Measurements from ENCODE around the gene NOVA2. TPM values are rescaled to one million over a fixed set of nuclear protein-coding genes. Genes with fewer than 3 reads are reported as not detected.

Gene NOVA2
- total RNA-seq, 1 donor from 2014 or later: not detected

DNA sequence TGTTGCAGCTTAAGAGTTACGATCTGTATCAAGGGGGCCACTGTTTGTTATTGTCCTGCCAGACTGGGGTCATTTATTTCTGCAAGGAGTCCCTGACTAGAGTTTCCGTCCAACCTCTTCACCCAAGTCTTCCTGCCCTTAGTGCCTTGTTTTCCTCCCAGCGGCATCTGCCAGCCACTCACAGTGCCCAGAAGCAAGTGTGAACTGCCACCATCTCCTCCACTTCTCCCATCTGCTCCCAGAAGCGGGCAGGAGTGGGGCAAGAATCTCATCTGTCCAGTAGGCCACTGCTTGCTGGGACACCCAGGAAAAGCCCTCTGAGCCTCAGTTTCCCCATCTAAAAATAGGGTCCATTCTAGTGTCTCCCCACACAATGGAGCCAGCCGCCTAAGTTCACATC is 4.0 kb downstream of the NOVA2 start:
- peaks cover 46% of the 10 kb centered on the region for H3K27me3 Mint-ChIP-seq (ENCODE audit: low read depth)
- no peaks in the 10 kb centered on the region for H3K9me3 Mint-ChIP-seq
- H3K4me1 Mint-ChIP-seq (ENCODE audit: low read depth): peaks cover 14% of the 10 kb centered on the region
- no peak for DNase-seq (ENCODE audit: low spot score)
- no peaks in the 10 kb centered on the region for H3K36me3 Mint-ChIP-seq (ENCODE audit: low read depth)
- H3K4me3 Mint-ChIP-seq (ENCODE audit: low read depth): no peak overlapping the region
- no peak overlapping the region for H3K27ac Mint-ChIP-seq
- intact Hi-C loops (cut with micrococcal nuclease): loop anchor here (2.0 kb wide), 1 partner anchor 17 kb away; no protein-coding TSS in a partner anchor

GRCh38 chr19:45968626-45969025 is 5.0 kb downstream of the NOVA2 start:
- Mint-ChIP-seq H3K4me1 (ENCODE audit: low read depth) (peaks cover 14% of the 10 kb centered on the region), H3K4me3 (ENCODE audit: low read depth) (no peak overlapping the region), H3K36me3 (ENCODE audit: low read depth) (no peaks in the 10 kb centered on the region), H3K9me3 (no peaks in the 10 kb centered on the region), H3K27me3 (ENCODE audit: low read depth) (peaks cover 43% of the 10 kb centered on the region), H3K27ac (no peak overlapping the region)
- no peak for DNase-seq (ENCODE audit: low spot score)
- intact Hi-C loops (cut with micrococcal nuclease): no loop called here

GRCh38 chr19:45967246-45967645 is 6.4 kb downstream of the NOVA2 start:
- intact Hi-C loops (cut with micrococcal nuclease): no loop called here
- peaks cover 39% of the 10 kb centered on the region for H3K27me3 Mint-ChIP-seq (ENCODE audit: low read depth)
- H3K36me3 Mint-ChIP-seq (ENCODE audit: low read depth): no peaks in the 10 kb centered on the region
- H3K4me3 Mint-ChIP-seq (ENCODE audit: low read depth): no peak overlapping the region
- peaks cover 9% of the 10 kb centered on the region for H3K4me1 Mint-ChIP-seq (ENCODE audit: low read depth)
- no peak for DNase-seq (ENCODE audit: low spot score)
- H3K9me3 Mint-ChIP-seq: no peaks in the 10 kb centered on the region
- no peak overlapping the region for H3K27ac Mint-ChIP-seq

- Mint-ChIP-seq H3K27ac (no peak overlapping the region), H3K36me3 (ENCODE audit: low read depth) (no peaks in the 10 kb centered on the region), H3K4me1 (ENCODE audit: low read depth) (no peaks in the 10 kb centered on the region), H3K27me3 (ENCODE audit: low read depth) (peaks cover 37% of the 10 kb centered on the region), H3K9me3 (no peaks in the 10 kb centered on the region), H3K4me3 (ENCODE audit: low read depth) (no peak overlapping the region)
- intact Hi-C loops (cut with micrococcal nuclease): no loop called here
- DNase-seq (ENCODE audit: low spot score): no peak
These were observed 11.6 kb downstream of the NOVA2 start for GRCh38 chr19:45962021-45962420.

DNA sequence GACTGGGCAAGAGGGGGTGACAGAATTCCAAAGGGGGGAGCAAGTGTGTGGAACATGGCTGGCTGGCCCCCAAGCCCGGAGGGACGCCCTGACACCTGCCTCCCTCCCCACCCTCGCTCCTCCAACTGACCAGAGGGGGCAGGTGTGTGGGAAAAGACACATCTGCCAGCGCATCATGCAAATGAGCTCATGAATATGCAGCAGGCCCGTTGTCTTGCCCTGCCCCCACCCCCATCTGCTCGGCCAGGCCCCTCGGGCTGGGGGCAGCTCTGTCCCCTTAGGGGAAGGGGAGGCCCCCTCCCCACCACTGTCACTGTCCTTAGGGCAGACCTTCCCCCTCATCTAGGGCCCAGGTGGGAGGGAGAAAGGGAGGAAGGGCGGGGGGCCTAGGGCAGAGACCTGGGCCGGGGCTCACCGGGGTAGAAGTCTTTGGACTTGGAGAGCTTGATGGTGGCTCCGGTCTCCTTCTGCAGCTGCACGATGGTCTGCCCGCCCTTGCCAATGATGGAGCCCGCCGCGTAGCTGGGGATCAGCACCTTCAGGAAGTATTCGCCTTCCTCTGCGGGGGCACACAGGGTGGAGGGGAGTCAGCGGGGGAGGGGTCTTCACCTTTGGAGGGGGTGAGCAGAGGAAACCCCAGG is 12.9 kb downstream of the NOVA2 start:
- no peak overlapping the region for H3K4me3 Mint-ChIP-seq (ENCODE audit: low read depth)
- no peaks in the 10 kb centered on the region for H3K9me3 Mint-ChIP-seq
- no peaks in the 10 kb centered on the region for H3K36me3 Mint-ChIP-seq (ENCODE audit: low read depth)
- H3K4me1 Mint-ChIP-seq (ENCODE audit: low read depth): no peaks in the 10 kb centered on the region
- DNase-seq (ENCODE audit: low spot score): no peak
- H3K27me3 Mint-ChIP-seq (ENCODE audit: low read depth): peaks cover 32% of the 10 kb centered on the region
- no peak overlapping the region for H3K27ac Mint-ChIP-seq
- intact Hi-C loops (cut with micrococcal nuclease): no loop called here

GRCh38 chr19:45959517-45960025 is 14.1 kb downstream of the NOVA2 start:
- Mint-ChIP-seq H3K4me1 (ENCODE audit: low read depth) (peaks cover 5% of the 10 kb centered on the region), H3K9me3 (no peaks in the 10 kb centered on the region), H3K36me3 (ENCODE audit: low read depth) (no peaks in the 10 kb centered on the region), H3K27me3 (ENCODE audit: low read depth) (peaks cover 38% of the 10 kb centered on the region), H3K27ac (no peak overlapping the region), H3K4me3 (ENCODE audit: low read depth) (no peak overlapping the region)
- intact Hi-C loops (cut with micrococcal nuclease): no loop called here
- no peak for DNase-seq (ENCODE audit: low spot score)

- Mint-ChIP-seq H3K4me3 (ENCODE audit: low read depth) (no peak overlapping the region), H3K36me3 (ENCODE audit: low read depth) (no peaks in the 10 kb centered on the region), H3K27ac (no peak overlapping the region), H3K4me1 (ENCODE audit: low read depth) (peaks cover 5% of the 10 kb centered on the region), H3K9me3 (no peaks in the 10 kb centered on the region), H3K27me3 (ENCODE audit: low read depth) (peaks cover 36% of the 10 kb centered on the region)
- intact Hi-C loops (cut with micrococcal nuclease): no loop called here
- DNase-seq (ENCODE audit: low spot score): no peak
These were observed 14.7 kb downstream of the NOVA2 start for GRCh38 chr19:45958769-45959516.

DNA sequence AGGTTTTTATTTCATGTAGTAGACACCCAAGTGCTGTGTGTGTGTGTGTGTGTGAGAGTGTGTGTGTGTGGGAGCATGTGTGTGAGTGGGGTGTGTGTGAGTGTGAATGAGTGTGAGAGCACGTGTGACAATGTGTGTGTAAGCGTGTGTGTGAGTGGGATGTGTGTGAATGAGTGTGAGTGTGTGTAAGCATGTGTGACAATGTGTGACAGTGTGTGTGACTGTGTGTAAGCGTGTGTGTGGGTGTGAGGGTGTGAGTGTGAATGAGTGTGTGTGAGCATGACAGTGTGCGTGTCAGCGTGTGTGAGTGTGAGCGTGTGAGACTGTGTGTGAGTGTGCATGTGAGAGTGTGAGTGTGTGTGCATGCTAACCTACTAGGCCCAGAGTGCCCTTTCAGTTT is 15.3 kb downstream of the NOVA2 start:
- no peaks in the 10 kb centered on the region for H3K36me3 Mint-ChIP-seq (ENCODE audit: low read depth)
- intact Hi-C loops (cut with micrococcal nuclease): no loop called here
- no peak overlapping the region for H3K27ac Mint-ChIP-seq
- H3K4me1 Mint-ChIP-seq (ENCODE audit: low read depth): peaks cover 8% of the 10 kb centered on the region
- H3K9me3 Mint-ChIP-seq: no peaks in the 10 kb centered on the region
- no peak for DNase-seq (ENCODE audit: low spot score)
- no peak overlapping the region for H3K4me3 Mint-ChIP-seq (ENCODE audit: low read depth)
- peaks cover 36% of the 10 kb centered on the region for H3K27me3 Mint-ChIP-seq (ENCODE audit: low read depth)

GRCh38 chr19:45955905-45956608 is 17.6 kb downstream of the NOVA2 start:
- intact Hi-C loops (cut with micrococcal nuclease): no loop called here
- Mint-ChIP-seq H3K9me3 (no peaks in the 10 kb centered on the region), H3K27ac (no peak overlapping the region), H3K27me3 (ENCODE audit: low read depth) (peaks cover 27% of the 10 kb centered on the region), H3K4me1 (ENCODE audit: low read depth) (peaks cover 14% of the 10 kb centered on the region), H3K36me3 (ENCODE audit: low read depth) (no peaks in the 10 kb centered on the region), H3K4me3 (ENCODE audit: low read depth) (no peak overlapping the region)
- DNase-seq (ENCODE audit: low spot score): no peak

- no peak for DNase-seq (ENCODE audit: low spot score)
- H3K4me1 Mint-ChIP-seq (ENCODE audit: low read depth): peaks cover 14% of the 10 kb centered on the region
- intact Hi-C loops (cut with micrococcal nuclease): no loop called here
- H3K9me3 Mint-ChIP-seq: no peaks in the 10 kb centered on the region
- H3K4me3 Mint-ChIP-seq (ENCODE audit: low read depth): no peak overlapping the region
- peaks cover 15% of the 10 kb centered on the region for H3K27me3 Mint-ChIP-seq (ENCODE audit: low read depth)
- H3K36me3 Mint-ChIP-seq (ENCODE audit: low read depth): no peaks in the 10 kb centered on the region
- no peak overlapping the region for H3K27ac Mint-ChIP-seq
These were observed 19.5 kb downstream of the NOVA2 start for GRCh38 chr19:45954156-45954555.

GRCh38 chr19:45953676-45954075 is 20.0 kb downstream of the NOVA2 start:
- Mint-ChIP-seq H3K4me3 (ENCODE audit: low read depth) (no peak overlapping the region), H3K27ac (no peak overlapping the region), H3K36me3 (ENCODE audit: low read depth) (no peaks in the 10 kb centered on the region), H3K9me3 (no peaks in the 10 kb centered on the region), H3K4me1 (ENCODE audit: low read depth) (peaks cover 14% of the 10 kb centered on the region), H3K27me3 (ENCODE audit: low read depth) (peaks cover 10% of the 10 kb centered on the region)
- intact Hi-C loops (cut with micrococcal nuclease): loop anchor here (2.0 kb wide), 1 partner anchor 17 kb away; no protein-coding TSS in a partner anchor
- DNase-seq (ENCODE audit: low spot score): no peak

DNA sequence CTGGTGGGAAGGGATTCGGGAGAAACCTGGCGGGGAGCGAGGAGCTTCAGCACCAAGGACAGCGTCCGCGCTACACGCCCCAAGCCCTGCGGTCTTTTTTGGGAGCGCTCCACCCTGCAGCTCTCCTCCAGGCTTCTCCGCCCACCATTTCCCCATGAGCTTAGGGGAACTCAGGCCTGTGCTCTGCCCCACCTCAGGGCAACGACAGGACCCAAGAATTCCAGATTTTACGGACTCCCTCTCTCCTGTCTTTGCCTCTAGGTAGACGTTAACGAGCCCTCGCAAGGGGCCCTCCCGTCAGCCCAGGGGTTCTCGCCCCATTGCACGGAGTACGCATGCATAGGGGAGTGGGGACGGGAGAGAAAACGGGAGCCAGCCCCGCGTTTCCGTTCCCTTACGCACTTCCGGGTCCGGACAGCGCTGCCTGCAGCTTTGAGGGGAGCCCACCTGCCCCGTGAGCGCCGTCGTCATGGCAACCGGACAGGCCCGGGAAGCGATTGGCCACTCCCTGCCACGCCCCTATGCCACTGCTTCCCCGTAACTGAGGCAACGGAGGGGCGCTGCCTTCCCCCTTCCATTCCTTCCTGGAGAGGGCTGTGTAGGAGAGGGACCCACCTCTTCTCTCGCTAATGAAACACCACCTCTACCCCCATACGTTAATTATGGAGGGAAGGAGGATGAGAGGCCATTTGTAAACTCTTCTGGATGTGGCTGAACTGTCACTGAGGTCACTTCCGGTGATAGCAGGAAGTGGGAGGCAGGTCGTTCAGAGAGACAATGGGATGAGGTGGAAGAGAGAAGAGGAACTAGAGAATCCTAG is 20.8 kb downstream of the NOVA2 start:
- Mint-ChIP-seq H3K36me3 (ENCODE audit: low read depth) (no peaks in the 10 kb centered on the region), H3K27ac (no peak overlapping the region), H3K27me3 (ENCODE audit: low read depth) (peaks cover 6% of the 10 kb centered on the region), H3K4me1 (ENCODE audit: low read depth) (peaks cover 14% of the 10 kb centered on the region), H3K4me3 (ENCODE audit: low read depth) (peak overlapping the region; percentile 63), H3K9me3 (no peaks in the 10 kb centered on the region)
- intact Hi-C loops (cut with micrococcal nuclease): loop anchor here (2.0 kb wide), 1 partner anchor 18 kb away; no protein-coding TSS in a partner anchor
- DNase-seq (ENCODE audit: low spot score): peak; percentile 37
